Chondrocyte (in vitro differentiated cells): ENCODE measurements around the gene STAT6. TPM values are rescaled to one million over a fixed set of nuclear protein-coding genes. Genes with fewer than 3 reads are reported as not detected.

Experiments used
- DNase-seq: peaks from one replicate; pipeline ENCODE4 v3.0.0; 2021; ENCODE audit warnings: mixed read lengths, low spot score
- H3K27ac Mint-ChIP-seq: one replicate; pipeline ENCODE4 v1.8.0; 2021; ENCODE audit warnings: mild to moderate bottlenecking, moderate library complexity, mixed read lengths; ENCODE audit not compliant: unreplicated experiment
- H3K27me3 Mint-ChIP-seq: 2 replicates; pipeline ENCODE4 v1.8.0; 2021; ENCODE audit warnings: low read depth, mixed read lengths
- H3K36me3 Mint-ChIP-seq: 2 replicates; pipeline ENCODE4 v1.8.0; 2021; ENCODE audit warnings: low read depth, mixed read lengths
- H3K4me1 Mint-ChIP-seq: 2 replicates; pipeline ENCODE4 v1.8.0; 2021; ENCODE audit warnings: low read depth, mild to moderate bottlenecking, mixed read lengths
- H3K4me3 Mint-ChIP-seq: one replicate; pipeline ENCODE4 v1.8.0; 2021; ENCODE audit warnings: mild to moderate bottlenecking, moderate library complexity, mixed read lengths; ENCODE audit not compliant: unreplicated experiment
- H3K9me3 Mint-ChIP-seq: 2 replicates; pipeline ENCODE4 v1.8.0; 2021; ENCODE audit warnings: low read depth, mixed read lengths
- total RNA-seq: library from RNA; stranded (reverse); gene quantifications from 3 replicates; pipeline ENCODE4 v1.2.1, GENCODE V29; 2021
- TF ChIP-seq, protein P1 (sequence below): fragments of 200-600 bp; sonication (generic); IDR thresholded peaks from 2 replicates; pipeline ENCODE4 v1.5.0; 2021; ENCODE audit warnings: antibody characterized with exemption, mild to moderate bottlenecking, moderate library complexity

Gene STAT6
- total RNA-seq, 1 donor from 2014 or later: 89.4 TPM

- no peak for DNase-seq
- no peaks in the 10 kb centered on the region for H3K36me3 Mint-ChIP-seq
- TF ChIP-seq, protein P1, sequence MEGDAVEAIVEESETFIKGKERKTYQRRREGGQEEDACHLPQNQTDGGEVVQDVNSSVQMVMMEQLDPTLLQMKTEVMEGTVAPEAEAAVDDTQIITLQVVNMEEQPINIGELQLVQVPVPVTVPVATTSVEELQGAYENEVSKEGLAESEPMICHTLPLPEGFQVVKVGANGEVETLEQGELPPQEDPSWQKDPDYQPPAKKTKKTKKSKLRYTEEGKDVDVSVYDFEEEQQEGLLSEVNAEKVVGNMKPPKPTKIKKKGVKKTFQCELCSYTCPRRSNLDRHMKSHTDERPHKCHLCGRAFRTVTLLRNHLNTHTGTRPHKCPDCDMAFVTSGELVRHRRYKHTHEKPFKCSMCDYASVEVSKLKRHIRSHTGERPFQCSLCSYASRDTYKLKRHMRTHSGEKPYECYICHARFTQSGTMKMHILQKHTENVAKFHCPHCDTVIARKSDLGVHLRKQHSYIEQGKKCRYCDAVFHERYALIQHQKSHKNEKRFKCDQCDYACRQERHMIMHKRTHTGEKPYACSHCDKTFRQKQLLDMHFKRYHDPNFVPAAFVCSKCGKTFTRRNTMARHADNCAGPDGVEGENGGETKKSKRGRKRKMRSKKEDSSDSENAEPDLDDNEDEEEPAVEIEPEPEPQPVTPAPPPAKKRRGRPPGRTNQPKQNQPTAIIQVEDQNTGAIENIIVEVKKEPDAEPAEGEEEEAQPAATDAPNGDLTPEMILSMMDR: no peak
- H3K4me1 Mint-ChIP-seq: peaks cover 49% of the 10 kb centered on the region
- peak within 1 kb of the TSS; percentile 96 for H3K27ac Mint-ChIP-seq
- no peaks in the 10 kb centered on the region for H3K27me3 Mint-ChIP-seq
- no peaks in the 10 kb centered on the region for H3K9me3 Mint-ChIP-seq
- peak within 1 kb of the TSS; percentile 87 for H3K4me3 Mint-ChIP-seq
Measured at GRCh38 chr12:57127726-57128518, 16.8 kb upstream of the STAT6 start, which contains the start of gene LRP1. TSS of gene LRP1 (plus strand) at chr12:57128483. CDS start at chr12:57128965, 482 bp downstream.

DNA sequence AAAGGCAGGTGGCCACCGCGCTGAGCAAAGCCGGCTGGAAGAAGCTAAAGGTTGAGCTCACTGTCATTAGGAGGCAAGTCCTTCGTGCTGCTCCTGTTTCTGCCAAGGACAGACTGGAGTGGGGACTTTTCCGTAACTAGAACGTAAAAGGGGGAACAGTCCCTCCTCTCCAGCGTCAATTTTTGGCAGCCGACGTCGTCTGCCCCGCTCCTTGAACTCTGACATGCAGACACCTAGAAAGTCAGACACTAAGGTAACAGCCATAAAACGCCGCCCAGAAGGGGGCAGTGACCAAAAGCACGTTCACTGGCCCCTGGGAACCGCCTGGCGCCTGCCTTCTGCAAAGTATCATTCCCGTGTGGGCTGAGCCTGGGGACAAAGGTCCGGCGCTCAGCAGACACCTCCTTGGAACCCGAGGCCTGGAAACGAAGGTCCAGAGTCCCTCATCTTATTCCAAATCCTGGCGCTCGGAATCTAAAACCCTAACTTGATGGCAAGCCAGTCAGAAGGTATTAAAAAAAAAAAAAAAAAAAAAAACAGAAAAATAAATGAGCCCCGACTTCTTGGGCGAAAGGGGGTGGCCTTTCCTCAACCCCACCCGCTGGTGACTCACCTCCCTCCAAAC lies 16.1 kb upstream of the STAT6 start:
- Mint-ChIP-seq H3K9me3 (no peaks in the 10 kb centered on the region), H3K4me1 (peaks cover 42% of the 10 kb centered on the region), H3K36me3 (no peaks in the 10 kb centered on the region), H3K27me3 (no peaks in the 10 kb centered on the region), H3K27ac (peak overlapping the region; percentile 96), H3K4me3 (peak overlapping the region; percentile 87)
- DNase-seq: no peak
- TF ChIP-seq, protein P1: peak; percentile 71

- no peaks in the 10 kb centered on the region for H3K27me3 Mint-ChIP-seq
Measured at GRCh38 chr12:57126561-57126960, 15.4 kb upstream of the STAT6 start.

GRCh38 chr12:57126061-57126460 lies 14.9 kb upstream of the STAT6 start:
- H3K9me3 Mint-ChIP-seq: no peaks in the 10 kb centered on the region
- peaks cover 31% of the 10 kb centered on the region for H3K4me1 Mint-ChIP-seq
- no peak overlapping the region for H3K27ac Mint-ChIP-seq
- H3K4me3 Mint-ChIP-seq: no peak overlapping the region
- H3K36me3 Mint-ChIP-seq: no peaks in the 10 kb centered on the region
- no peaks in the 10 kb centered on the region for H3K27me3 Mint-ChIP-seq
- no peak for DNase-seq
- TF ChIP-seq, protein P1: no peak

More at GRCh38 chr12:57126561-57126960, 15.4 kb upstream of the STAT6 start:
- TF ChIP-seq, protein P1: no peak
- Mint-ChIP-seq H3K4me1 (peaks cover 36% of the 10 kb centered on the region), H3K4me3 (peak overlapping the region; percentile 87), H3K36me3 (no peaks in the 10 kb centered on the region), H3K27ac (peak overlapping the region; percentile 96), H3K9me3 (no peaks in the 10 kb centered on the region)
- DNase-seq: no peak

DNA sequence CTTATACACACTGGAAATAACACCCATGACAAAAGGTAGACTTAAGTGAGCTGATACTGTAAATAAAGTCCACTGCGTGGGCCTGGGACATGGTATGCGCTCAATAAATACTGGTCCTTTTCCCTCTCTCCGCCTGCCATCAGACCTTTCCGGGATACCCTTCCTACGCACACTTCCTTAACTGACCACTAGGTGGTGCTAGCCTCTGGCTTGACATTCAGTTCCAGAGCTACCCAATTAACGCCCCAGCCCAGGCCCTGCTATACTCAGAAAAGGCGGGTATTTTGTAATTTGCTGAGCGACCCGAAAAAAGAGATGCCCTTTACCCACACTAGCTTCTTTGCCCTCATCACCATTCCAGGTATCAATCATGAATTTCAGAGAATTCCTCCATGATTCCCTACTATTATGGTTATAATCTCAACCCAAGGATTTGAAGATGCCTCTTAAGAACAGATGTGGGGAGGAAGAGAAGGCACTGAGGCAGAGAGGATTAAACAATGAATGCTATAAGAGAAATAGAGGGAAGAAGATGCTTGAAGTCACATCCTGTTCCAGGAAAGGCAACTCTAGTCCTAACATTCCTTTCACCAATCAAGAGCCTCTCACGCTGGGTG lies 13.2 kb upstream of the STAT6 start:
- Mint-ChIP-seq H3K4me3 (no peak overlapping the region), H3K9me3 (no peaks in the 10 kb centered on the region), H3K27ac (no peak overlapping the region), H3K27me3 (no peaks in the 10 kb centered on the region), H3K36me3 (no peaks in the 10 kb centered on the region), H3K4me1 (peaks cover 20% of the 10 kb centered on the region)
- no peak for DNase-seq
- TF ChIP-seq, protein P1: peak; percentile 94
